C4-2B (cell line): Measurements from ENCODE around the gene CXCL14.

Experiments
- H3K27ac ChIP-seq: fragments of 450-650 bp; 2 replicates; pipeline ENCODE4 v1.5.1; 2017
- ZFX ChIP-seq: fragments of 450-650 bp; IDR thresholded peaks from 2 replicates; pipeline ENCODE4 v1.6.1; 2017
- TF ChIP-seq, protein P1 (sequence below): fragments of 450-650 bp; conservative IDR thresholded peaks from 2 replicates; pipeline ENCODE4 v1.5.1; 2017; ENCODE audit warnings: mild to moderate bottlenecking

Gene CXCL14

GRCh38 chr5:135567661-135568060, 11.1 kb downstream of the CXCL14 start:
- TF ChIP-seq, protein P1, sequence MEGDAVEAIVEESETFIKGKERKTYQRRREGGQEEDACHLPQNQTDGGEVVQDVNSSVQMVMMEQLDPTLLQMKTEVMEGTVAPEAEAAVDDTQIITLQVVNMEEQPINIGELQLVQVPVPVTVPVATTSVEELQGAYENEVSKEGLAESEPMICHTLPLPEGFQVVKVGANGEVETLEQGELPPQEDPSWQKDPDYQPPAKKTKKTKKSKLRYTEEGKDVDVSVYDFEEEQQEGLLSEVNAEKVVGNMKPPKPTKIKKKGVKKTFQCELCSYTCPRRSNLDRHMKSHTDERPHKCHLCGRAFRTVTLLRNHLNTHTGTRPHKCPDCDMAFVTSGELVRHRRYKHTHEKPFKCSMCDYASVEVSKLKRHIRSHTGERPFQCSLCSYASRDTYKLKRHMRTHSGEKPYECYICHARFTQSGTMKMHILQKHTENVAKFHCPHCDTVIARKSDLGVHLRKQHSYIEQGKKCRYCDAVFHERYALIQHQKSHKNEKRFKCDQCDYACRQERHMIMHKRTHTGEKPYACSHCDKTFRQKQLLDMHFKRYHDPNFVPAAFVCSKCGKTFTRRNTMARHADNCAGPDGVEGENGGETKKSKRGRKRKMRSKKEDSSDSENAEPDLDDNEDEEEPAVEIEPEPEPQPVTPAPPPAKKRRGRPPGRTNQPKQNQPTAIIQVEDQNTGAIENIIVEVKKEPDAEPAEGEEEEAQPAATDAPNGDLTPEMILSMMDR: no peak
- TF ChIP-seq ZFX: no peak
- H3K27ac ChIP-seq: no peak overlapping the region

DNA sequence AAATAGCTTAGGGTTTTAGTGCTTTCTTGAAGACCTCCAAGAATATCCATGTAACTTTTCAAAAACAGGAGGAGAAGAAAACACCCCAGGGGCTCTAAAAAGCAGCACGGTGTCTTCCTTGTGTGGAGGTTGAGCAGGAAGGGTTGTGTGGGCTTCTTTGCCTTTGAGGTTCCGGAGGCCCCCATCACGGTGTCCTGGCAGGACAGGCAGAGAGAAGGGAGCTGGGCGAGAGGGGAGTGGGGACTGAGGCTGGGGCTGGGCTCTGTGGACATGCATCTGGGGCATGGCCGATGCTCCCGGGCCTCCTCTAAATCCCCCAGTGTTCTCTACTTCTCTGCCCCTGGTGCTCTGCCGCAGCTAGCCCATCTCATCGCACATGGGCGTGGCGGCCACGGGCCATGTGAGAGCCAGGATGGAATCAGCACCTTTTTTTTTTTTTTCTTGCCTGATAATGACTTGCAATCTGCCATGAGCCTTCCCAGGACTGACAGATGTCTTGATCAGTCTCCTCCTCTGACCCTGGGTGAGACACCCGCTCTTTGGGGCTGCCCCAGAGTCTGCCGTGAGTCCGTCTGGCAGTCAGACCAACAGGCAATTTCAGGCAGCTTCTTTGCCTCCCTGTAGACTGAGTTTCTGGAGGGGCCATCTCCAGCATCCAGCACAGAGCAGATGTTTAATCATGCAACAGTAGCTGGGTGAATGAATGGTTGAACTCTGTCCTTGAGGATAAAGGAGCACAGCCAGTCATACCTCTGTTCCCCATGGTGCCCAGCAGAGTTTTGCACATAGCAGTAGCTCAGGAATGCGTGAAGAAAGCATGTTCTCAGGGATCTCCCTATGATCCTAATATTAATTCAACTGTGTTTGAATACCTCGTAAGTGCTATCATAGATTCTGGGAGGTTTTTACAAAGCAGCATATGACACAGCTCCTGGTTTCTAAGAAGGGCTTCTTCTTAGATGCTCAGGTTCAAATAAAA, 12.1 kb downstream of the CXCL14 start:
- TF ChIP-seq, protein P1: peak; percentile 78
- TF ChIP-seq ZFX: no peak
- H3K27ac ChIP-seq: no peak overlapping the region

DNA sequence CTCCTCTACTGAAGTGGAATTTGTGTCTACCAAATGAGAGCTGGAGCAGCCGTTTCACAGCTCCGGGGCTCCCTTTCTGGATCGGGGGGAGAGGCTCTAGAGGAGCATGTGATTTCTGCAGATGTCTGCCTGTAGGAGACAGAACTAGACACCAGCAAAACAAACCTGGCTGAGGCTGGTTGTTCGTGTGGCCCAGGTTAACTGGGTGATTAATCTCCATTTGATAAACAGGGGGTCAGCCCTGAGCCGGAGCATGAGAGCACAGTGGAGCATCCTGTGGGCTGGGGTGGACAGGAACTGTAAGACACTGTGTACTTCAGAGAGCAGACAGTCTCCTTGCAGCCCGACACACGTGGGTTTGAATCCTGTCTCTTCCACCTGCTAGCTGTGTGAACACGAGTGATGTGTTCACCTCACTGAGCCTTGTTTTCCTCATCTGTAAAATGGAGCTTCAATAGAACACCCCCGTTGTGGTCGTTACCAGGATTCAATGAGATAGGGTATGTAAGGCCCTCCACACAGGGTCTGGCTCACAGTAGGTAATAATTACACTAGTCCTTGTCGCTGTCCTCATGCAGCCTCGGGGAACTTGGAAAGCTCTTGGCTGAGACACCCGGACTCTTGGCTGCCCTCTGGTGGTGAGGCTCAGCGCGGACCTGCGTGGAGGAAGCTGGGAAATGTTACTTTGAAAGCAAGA, 12.9 kb downstream of the CXCL14 start:
- H3K27ac ChIP-seq: no peak overlapping the region
- TF ChIP-seq, protein P1: peak; percentile 98
- TF ChIP-seq ZFX: no peak

DNA sequence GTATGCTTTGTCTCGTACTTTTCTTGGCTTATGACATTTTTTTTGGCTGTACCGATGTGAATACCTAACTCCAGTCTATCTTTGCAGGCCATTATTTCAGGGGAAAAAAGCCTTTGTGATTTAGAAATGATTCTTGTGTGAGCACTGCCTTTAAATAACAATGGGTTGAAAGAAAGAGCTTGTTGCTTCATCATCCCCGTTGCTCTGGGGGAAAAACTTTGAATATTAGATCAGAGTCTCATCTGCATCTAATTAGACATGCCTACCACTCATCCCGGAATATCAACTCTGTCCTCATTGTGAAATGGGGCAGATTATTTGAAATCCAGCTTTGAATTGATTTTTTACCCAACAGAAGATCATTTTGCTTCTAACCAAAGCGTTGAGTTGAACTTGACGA, 13.5 kb downstream of the CXCL14 start:
- H3K27ac ChIP-seq: no peak overlapping the region
- TF ChIP-seq ZFX: no peak
- TF ChIP-seq, protein P1: no peak

DNA sequence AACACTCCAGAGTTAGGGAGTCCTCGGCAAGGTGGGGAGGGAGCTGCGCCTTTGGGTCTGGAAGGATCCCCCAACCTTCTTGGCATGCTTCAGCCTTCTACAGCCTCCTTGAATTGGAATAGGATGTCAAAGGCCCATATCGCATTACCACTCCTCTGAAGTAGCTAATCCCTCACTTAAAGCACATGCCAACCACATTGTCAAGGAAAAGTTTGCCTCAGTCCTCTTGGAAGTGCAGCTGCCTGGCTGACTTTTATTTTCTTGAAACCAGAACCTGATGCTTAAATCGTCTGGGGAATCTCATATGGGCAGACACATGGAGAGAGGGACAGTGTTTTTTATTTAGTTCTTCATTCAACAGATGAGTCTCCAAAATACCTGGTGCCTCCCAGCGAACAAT, 14.5 kb downstream of the CXCL14 start:
- TF ChIP-seq ZFX: no peak
- TF ChIP-seq, protein P1: no peak
- no peak overlapping the region for H3K27ac ChIP-seq

DNA sequence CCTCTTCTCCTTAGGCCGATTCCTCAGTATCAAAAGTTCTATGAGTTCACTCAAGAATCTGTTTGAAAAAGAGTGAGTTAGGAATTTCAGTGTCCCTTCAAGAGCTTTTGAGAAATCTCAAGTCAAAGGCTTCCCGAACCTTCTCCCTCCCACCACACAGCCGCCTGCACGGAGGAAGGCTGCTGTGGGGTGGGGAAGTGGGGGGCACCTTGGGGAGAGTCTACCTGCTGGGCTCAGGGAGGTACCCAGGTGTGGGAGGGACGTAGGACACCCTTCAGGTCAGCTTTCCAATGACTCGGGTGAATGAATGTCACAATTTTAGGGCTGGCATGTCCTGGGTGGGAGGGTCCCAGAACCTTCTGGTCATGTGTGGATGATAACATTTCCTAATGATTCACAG, 17.5 kb downstream of the CXCL14 start:
- TF ChIP-seq, protein P1: no peak
- no peak for TF ChIP-seq ZFX

DNA sequence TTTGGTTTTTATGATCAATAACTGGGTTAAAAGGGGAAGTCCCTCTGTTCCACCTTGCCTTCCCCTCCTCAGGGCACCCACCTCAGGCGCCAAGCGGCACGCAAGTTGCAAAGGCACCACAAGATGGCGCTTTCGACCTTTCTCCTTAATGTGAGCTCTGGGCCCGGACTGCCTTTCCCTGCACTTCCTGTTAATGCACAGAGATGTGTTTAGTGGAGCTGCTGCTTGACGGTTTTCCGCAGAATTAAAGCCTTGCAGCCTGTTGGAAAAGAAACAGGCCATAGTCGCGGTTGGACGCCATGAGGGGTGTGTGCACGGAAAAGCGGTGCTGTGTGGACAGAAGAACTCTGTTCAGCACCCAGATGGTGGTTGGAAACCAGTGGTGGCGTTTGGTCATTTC, 17.9 kb downstream of the CXCL14 start:
- TF ChIP-seq ZFX: no peak
- TF ChIP-seq, protein P1: peak; percentile 96

More for the DNA sequence above, 17.5 kb downstream of the CXCL14 start:
- H3K27ac ChIP-seq: no peak overlapping the region

More for the DNA sequence above, 17.9 kb downstream of the CXCL14 start:
- no peak overlapping the region for H3K27ac ChIP-seq
